D721Med (cell line): ENCODE results near the gene FAM83G.

Source experiments
- DNase-seq: peaks from one replicate; pipeline ENCODE4 v3.0.0; 2011; ENCODE audit warnings: low spot score; ENCODE audit not compliant: insufficient read length
- FAIRE-seq: peaks from 2 replicates; lab custom pipeline; 2011; peaks lifted over from hg19 to GRCh38; lab: Jason Lieb, UNC
- TF ChIP-seq, protein P1 (sequence below): IDR thresholded peaks from 2 replicates; pipeline ENCODE4 v1.5.1; 2012; ENCODE audit warnings: mild to moderate bottlenecking, control low read depth; ENCODE audit not compliant: insufficient read depth; ENCODE audit errors: missing control alignments

Gene FAM83G

DNA sequence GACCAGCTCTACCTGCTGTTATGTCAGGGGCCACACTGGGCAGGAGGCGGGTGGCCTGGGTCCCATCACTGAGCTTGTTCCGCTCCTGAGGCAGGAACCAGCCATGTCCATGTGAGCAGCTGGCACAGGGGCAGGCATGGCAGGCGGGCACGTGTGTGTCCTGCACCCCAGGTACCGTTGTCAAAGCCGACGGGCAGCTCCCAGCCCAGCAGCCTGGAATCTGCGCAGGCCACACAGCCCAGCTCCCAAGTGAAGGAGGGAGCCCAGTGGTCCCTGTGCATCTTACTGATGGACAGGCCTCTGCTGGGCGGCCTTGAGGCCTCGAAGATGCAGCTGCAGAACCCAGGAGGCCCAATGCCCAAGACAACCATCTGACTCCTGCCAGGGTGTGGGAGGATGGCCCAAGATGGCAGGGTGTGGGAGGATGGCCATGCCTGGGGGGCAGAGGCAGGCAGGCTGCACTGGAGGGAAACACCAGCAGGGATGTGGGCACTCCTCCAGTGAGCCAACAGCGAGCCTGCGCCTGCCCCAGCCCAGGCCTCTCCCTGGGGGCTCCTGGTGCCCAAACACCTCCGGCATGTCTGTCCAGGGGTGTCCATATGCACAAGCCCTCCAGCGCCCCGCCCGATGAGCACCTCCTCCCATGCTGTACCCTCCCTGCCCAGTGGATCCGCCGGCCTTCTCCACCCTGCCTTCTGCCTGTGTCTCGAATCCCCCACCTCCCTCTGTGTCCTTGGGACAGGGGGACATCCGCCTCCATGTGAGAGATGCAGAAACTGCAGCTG, 12.8 kb downstream of the FAM83G start:
- TF ChIP-seq, protein P1, sequence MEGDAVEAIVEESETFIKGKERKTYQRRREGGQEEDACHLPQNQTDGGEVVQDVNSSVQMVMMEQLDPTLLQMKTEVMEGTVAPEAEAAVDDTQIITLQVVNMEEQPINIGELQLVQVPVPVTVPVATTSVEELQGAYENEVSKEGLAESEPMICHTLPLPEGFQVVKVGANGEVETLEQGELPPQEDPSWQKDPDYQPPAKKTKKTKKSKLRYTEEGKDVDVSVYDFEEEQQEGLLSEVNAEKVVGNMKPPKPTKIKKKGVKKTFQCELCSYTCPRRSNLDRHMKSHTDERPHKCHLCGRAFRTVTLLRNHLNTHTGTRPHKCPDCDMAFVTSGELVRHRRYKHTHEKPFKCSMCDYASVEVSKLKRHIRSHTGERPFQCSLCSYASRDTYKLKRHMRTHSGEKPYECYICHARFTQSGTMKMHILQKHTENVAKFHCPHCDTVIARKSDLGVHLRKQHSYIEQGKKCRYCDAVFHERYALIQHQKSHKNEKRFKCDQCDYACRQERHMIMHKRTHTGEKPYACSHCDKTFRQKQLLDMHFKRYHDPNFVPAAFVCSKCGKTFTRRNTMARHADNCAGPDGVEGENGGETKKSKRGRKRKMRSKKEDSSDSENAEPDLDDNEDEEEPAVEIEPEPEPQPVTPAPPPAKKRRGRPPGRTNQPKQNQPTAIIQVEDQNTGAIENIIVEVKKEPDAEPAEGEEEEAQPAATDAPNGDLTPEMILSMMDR: no peak
- FAIRE-seq (no peak), DNase-seq (no peak)

DNA sequence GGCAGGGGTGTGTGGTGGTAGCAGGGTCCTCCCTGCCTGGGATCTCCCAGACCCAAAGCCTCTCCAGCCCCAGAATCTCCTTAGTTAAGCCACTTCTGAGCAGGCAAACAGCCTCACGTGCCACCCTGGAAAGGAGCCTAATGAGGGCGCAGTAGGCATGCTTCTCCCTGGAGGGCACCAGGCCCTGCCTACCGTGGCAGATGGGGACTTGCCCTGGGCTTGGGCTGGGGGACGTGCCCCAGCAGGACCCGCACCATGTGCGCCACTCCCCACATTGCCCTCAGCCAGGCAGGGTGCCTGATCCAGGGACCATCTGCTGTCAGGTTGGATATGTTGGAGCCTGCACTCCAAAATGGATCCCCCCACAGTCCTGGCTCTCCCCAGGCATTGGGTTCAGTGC, 14.2 kb downstream of the FAM83G start:
- TF ChIP-seq, protein P1: no peak
- DNase-seq: no peak
- no peak for FAIRE-seq

DNA sequence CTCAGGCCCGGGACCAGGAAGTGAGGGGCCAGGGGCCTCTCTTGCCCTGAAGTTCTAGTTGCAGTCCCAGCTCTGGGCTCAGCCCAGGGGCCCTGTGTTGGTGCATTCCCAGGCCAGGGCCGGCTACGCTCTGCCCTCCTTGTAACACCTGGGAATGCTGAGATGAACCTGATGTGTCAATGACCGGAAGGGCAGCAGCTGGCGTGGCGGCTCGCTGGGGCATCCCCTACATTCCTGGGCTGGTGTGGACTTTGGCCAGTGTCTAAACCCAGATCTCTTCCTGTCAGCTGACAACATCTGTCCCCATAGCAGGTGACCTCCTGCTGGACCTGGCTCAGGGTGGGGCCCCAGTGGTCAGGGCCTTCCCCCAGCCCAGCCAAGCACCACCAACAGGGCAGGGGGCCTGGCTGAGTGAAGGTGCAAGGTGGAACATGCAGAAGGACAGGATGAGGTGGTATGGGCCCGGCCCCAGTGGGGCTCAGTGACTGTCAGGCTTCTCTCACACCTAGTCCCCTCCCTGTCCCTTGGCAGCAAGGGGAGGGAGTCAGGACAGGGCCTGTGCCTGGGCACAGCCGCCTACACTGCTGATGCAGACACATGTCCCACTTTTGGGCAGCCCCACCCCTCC, 15.9 kb downstream of the FAM83G start:
- no peak for FAIRE-seq
- DNase-seq: no peak
- TF ChIP-seq, protein P1: no peak

DNA sequence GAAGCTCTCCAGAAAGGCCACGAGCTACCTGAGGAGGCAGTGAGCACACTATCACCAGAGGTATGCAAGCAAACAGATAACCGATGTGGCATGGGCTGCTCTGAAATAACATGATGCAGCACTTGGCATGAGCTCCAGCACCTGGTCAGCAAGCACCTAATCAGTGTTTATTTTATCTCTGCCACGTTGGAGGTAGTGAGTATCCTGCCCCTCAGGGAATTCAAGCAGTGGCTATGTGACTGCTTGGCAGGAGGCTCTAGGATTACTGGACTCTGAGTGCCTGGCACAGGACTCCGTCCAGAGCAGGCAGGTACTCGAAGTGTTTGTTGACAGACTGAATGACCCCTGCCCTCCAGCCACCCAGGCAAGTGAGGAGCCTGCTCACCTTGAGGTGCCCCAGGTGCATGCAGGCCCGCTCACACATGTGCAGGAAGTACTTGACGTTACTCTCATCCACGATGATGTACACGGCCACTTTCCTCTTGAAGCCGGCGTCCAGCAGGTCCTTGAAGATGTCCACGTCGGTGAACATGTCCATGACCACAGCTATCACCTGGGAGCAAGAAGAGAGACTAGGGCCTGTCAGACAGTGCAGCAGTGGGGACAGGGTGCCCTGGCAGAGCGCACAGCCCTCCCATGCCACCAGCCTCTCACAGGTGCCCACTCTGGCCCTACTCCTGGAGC, 16.6 kb downstream of the FAM83G start:
- TF ChIP-seq, protein P1: no peak
- DNase-seq: no peak
- FAIRE-seq: no peak

DNA sequence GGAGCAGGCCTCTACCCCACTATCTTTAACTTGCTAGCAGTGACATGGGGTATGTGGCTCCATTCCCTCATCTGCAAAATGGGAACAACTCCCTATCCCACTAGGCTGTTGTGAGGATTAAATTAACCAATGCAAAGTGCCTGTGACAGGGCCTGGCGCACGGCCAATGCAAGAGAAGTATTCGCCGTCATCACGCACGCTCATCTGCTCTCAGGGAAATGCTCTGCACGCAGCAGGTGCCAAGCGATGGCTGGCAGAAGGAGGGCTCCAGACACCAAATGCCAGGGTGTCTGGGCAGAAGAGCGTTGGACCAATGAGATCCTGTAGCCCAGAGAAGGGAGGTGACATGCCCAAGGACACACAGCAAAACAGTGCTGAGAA, 17.3 kb downstream of the FAM83G start:
- TF ChIP-seq, protein P1: no peak
- no peak for DNase-seq
- no peak for FAIRE-seq

DNA sequence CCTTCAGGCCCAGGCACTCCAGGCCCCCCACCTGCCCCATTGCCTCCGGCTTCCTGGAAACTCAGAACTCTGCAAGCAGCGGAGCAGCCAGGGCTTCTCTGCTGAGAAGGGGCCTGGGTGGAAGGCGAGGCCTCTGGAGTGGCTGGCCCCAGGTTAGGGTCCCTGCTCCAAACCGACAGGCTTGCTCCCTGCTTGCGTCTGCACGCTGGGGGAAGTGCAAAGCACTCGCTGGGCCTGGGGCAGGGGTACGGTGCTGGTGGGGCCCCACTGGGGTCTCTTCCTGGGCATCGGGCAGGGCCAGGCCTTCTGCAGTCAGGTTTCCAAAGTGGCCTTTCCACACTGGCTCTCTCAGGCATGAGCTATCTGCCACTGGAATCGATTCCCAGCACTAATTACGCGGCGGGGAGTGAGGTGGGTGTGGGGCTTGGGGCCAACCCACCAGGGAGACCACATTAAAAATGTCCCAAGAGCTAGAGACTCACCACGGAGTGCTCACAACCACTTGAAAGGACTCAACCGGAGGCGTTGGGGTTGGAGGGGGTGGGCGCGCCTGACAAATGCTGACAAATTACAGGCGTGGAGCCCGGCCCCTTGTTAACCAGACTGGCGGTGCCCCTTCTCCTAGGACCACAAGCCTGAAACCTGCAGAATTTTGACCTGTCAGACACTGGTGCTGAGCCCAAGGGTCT, 17.9 kb downstream of the FAM83G start:
- FAIRE-seq: no peak
- DNase-seq: no peak
- TF ChIP-seq, protein P1: no peak
